Neutrophil (primary cell): ENCODE data around the gene CDC25C.

ENCODE experiments used
- H3K27ac ChIP-seq: fragments of 200-600 bp; sonication (generic); 2 replicates; pipeline ENCODE4 v1.5.1; 2016; ENCODE audit warnings: mild to moderate bottlenecking, moderate library complexity
- H3K27me3 ChIP-seq: fragments of 200-600 bp; sonication (generic); 2 replicates; pipeline ENCODE4 v1.6.0; 2016; ENCODE audit warnings: mild to moderate bottlenecking
- H3K36me3 ChIP-seq: fragments of 200-600 bp; sonication (generic); 2 replicates; pipeline ENCODE4 v1.5.1; 2017
- H3K4me1 ChIP-seq, 2 experiments: fragments of 200-600 bp in 1 of 2; sonication (generic) in 1 of 2; 1 replicate in 1 of 2; 2 replicates in 1 of 2; pipeline versions ENCODE4 v1.5.1 to v1.6.1; 2013 to 2016; ENCODE audit warnings: low read depth in 1 of 2, low read length in 1 of 2, mild to moderate bottlenecking in 1 of 2, moderate library complexity in 1 of 2; ENCODE audit not compliant: control insufficient read depth in 1 of 2, insufficient read depth in 1 of 2
- H3K4me3 ChIP-seq, 2 experiments: fragments of 200-600 bp in 1 of 2; sonication (generic) in 1 of 2; 1 replicate in 1 of 2; 2 replicates in 1 of 2; pipeline ENCODE4 v1.5.1; 2013 to 2016; ENCODE audit warnings: low read depth in 1 of 2, low read length in 1 of 2, mild to moderate bottlenecking in 1 of 2, moderate library complexity in 1 of 2
- H3K9me3 ChIP-seq: fragments of 200-600 bp; sonication (generic); 2 replicates; pipeline ENCODE4 v1.5.1; 2016
- TF ChIP-seq, protein P1 (sequence below): fragments of 200-600 bp; sonication (generic); IDR thresholded peaks from 2 replicates; pipeline ENCODE4 v1.5.1; 2016; ENCODE audit warnings: antibody characterized with exemption

The CDC25C gene

DNA sequence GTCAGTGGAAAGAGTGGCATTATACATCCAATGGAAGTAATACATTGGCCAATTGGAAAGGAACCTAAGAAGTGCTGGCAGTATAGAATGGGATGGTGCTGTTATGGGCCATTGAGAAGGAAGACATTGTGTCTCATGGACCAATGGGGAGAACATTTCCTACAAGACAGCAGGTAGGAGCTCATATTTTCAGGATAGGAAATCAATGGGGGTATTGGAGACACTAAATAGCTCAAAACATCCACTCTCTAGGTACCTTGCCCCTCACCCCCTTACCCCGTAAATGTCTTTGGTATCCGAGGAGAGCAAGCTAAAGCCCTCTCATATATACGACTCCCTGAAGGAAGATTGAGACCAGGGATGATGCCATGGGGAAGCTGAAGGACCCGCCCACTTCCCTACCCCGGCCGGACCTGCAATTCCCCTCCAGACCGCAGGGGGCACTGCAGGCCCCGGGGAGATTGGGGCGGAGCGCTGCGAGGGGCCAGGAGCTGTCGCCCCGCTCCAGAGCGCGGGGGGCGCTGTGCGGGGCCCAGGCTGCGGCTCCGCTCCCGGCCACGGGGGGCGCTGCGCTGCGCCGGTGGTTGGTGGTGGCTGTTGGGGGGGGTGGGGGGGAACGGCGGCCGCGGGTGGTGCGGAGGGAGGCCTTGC lies 20.6 kb upstream of the CDC25C start, which contains the start of gene KDM3B:
KDM3B (plus strand) TSS at position 615 of the 651 bp plus-strand sequence. CDS start 111 bp downstream, outside the sequence.
- H3K9me3 ChIP-seq: no peaks in the 10 kb centered on the region
- H3K27ac ChIP-seq: peak within 1 kb of the TSS; percentile 93
- H3K27me3 ChIP-seq: no peaks in the 10 kb centered on the region
- peak within 1 kb of the TSS; percentile 91 to 99 for H3K4me3 ChIP-seq
- H3K36me3 ChIP-seq: peaks cover 40% of the 10 kb centered on the region
- H3K4me1 ChIP-seq: peaks cover 49 to 54% of the 10 kb centered on the region in 2 experiments
- TF ChIP-seq, protein P1, sequence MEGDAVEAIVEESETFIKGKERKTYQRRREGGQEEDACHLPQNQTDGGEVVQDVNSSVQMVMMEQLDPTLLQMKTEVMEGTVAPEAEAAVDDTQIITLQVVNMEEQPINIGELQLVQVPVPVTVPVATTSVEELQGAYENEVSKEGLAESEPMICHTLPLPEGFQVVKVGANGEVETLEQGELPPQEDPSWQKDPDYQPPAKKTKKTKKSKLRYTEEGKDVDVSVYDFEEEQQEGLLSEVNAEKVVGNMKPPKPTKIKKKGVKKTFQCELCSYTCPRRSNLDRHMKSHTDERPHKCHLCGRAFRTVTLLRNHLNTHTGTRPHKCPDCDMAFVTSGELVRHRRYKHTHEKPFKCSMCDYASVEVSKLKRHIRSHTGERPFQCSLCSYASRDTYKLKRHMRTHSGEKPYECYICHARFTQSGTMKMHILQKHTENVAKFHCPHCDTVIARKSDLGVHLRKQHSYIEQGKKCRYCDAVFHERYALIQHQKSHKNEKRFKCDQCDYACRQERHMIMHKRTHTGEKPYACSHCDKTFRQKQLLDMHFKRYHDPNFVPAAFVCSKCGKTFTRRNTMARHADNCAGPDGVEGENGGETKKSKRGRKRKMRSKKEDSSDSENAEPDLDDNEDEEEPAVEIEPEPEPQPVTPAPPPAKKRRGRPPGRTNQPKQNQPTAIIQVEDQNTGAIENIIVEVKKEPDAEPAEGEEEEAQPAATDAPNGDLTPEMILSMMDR: peak; percentile 100

DNA sequence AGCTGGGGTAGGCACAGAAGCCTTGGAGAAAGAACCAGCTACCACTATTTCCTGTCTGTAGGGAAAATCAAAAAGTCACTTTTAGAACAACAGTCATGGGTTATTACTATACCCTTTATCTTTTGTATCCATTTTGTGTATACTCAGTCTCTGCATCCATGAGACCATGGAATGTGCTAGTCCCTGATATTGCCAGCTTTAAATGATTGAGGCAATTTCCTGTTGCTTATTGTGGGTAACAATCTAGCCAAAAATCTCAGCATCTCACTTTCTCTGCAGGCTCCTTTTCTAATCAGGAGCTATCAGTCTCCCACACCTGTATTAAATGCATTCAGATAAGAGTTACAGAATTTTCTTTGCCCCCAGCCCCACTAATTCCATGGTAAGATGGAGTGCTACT lies 19.9 kb upstream of the CDC25C start:
- TF ChIP-seq, protein P1: no peak
- Histone ChIP-seq H3K9me3 (no peaks in the 10 kb centered on the region), H3K4me1 (peaks cover 49 to 54% of the 10 kb centered on the region in 2 experiments), H3K4me3 (peak overlapping the region in 1 of 2 experiments; percentile 4), H3K27ac (peak overlapping the region; percentile 93), H3K27me3 (no peaks in the 10 kb centered on the region), H3K36me3 (peaks cover 47% of the 10 kb centered on the region)

DNA sequence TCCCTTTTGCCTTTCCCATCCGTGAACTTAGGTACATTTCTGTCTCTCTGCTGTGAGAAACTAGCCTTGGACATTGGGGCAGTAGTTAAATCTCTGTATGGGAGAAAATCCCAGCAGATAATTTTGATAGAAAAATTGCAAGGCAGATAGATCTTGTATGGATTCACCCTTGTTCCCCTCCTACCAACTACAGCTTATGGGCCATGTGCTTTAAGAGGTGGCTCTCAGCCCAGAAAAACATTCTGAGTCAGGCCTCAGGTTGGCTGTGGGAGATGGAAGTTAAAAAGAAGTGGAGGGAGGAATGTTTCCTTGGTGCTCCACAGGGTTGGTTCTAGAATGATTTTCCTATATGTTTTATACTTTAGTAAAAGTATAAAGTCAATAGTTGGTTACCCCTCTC lies 19.5 kb upstream of the CDC25C start:
- TF ChIP-seq, protein P1: no peak
- H3K36me3 ChIP-seq: peaks cover 52% of the 10 kb centered on the region
- peaks cover 45 to 53% of the 10 kb centered on the region in 2 experiments for H3K4me1 ChIP-seq
- H3K27me3 ChIP-seq: no peaks in the 10 kb centered on the region
- no peaks in the 10 kb centered on the region for H3K9me3 ChIP-seq
- H3K27ac ChIP-seq: peak overlapping the region; percentile 93
- H3K4me3 ChIP-seq: no peak overlapping the region

DNA sequence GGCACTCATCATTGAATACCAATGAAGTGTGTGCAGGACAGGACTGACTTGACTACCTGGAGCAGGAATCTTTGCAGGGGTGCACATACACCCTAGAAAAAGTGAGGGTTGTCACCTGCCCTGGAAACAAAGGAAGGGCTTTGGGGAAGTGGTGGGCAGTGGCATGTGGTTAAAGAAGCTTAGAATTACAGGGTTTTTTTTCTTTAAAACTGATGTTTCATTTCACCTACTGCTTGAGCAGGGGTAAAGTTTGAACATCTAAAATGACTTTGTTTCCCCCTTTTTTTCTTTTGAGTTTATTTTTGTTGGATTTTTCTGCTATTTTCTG lies 18.9 kb upstream of the CDC25C start:
- Histone ChIP-seq H3K27me3 (no peaks in the 10 kb centered on the region), H3K4me3 (no peak overlapping the region), H3K4me1 (peaks cover 40 to 47% of the 10 kb centered on the region in 2 experiments), H3K9me3 (no peaks in the 10 kb centered on the region), H3K36me3 (peaks cover 57% of the 10 kb centered on the region), H3K27ac (peak overlapping the region; percentile 93)
- TF ChIP-seq, protein P1: no peak

DNA sequence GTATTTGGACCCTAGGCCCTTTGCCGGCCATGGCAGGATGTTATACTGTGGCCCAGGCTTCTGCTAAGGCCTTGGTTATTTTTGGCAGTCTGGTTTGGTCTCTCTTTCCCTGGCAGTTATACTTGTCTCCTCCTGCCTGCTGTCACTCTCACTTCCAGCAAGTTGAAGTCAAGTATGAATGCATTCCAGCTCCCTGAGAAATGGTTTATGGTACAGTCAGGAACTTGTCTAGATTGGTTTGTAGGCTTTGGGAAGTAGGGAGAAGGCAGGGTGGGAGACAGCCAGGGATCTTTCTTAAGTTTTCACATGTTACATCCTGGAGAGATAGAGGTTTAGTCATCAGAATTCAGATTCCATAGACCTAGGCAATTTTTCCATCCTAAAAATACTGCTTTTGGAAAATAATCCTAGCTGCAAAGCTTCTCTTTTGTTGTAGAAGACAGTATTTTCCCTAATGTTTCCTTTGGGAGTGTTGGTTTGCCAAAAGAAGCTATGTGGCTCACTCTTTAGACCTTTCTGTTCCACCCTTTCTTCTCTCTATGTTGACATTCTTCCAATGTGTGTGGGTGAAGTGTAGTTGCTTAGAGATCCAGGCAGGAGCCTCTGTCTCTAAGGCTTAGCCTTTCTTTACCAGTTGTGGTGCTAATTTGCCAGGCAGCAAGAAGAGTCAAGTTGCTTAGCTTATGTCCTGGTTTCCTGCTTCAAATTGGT lies 18.4 kb upstream of the CDC25C start:
- H3K27me3 ChIP-seq: no peaks in the 10 kb centered on the region
- no peak overlapping the region for H3K4me3 ChIP-seq
- TF ChIP-seq, protein P1: no peak
- peak overlapping the region; percentile 93 for H3K27ac ChIP-seq
- H3K9me3 ChIP-seq: no peaks in the 10 kb centered on the region
- peaks cover 35 to 42% of the 10 kb centered on the region in 2 experiments for H3K4me1 ChIP-seq
- peaks cover 62% of the 10 kb centered on the region for H3K36me3 ChIP-seq
